Osteocyte (in vitro differentiated cells): ENCODE results near the gene CIB4. TPM values are rescaled to one million over a fixed set of nuclear protein-coding genes. Genes with fewer than 3 reads are reported as not detected.

ENCODE experiments used
- DNase-seq: peaks from one replicate; pipeline ENCODE4 v3.0.0; 2021; ENCODE audit warnings: mixed read lengths; ENCODE audit not compliant: unreplicated experiment; ENCODE audit errors: extremely low spot score
- H3K27ac Mint-ChIP-seq: one replicate; pipeline ENCODE4 v1.8.0; 2021; ENCODE audit warnings: mild to moderate bottlenecking, mixed read lengths; ENCODE audit not compliant: unreplicated experiment
- H3K27me3 Mint-ChIP-seq: one replicate; pipeline ENCODE4 v1.8.0; 2021; ENCODE audit warnings: mixed read lengths; ENCODE audit not compliant: unreplicated experiment
- H3K36me3 Mint-ChIP-seq: one replicate; pipeline ENCODE4 v1.8.0; 2021; ENCODE audit warnings: mixed read lengths; ENCODE audit not compliant: unreplicated experiment
- H3K4me1 Mint-ChIP-seq: one replicate; pipeline ENCODE4 v1.8.0; 2021; ENCODE audit warnings: mixed read lengths; ENCODE audit not compliant: unreplicated experiment
- H3K4me3 Mint-ChIP-seq: one replicate; pipeline ENCODE4 v1.8.0; 2021; ENCODE audit warnings: mild to moderate bottlenecking, moderate library complexity, mixed read lengths; ENCODE audit not compliant: unreplicated experiment
- H3K9me3 Mint-ChIP-seq: one replicate; pipeline ENCODE4 v1.8.0; 2021; ENCODE audit warnings: mixed read lengths; ENCODE audit not compliant: unreplicated experiment
- CTCF ChIP-seq: fragments of 200-600 bp; sonication (generic); IDR thresholded peaks from 2 replicates; pipeline ENCODE4 v1.5.0; 2021; ENCODE audit warnings: antibody characterized with exemption, mild to moderate bottlenecking, moderate library complexity
- total RNA-seq: library from RNA; stranded (reverse); gene quantifications from 2 replicates; pipeline ENCODE4 v1.2.1, GENCODE V29; 2021

CIB4 gene
- total RNA-seq, 1 donor from 2014 or later: not detected

- no peaks in the 10 kb centered on the region for H3K36me3 Mint-ChIP-seq
- H3K27me3 Mint-ChIP-seq: peaks cover 12% of the 10 kb centered on the region
- H3K27ac Mint-ChIP-seq: no peak overlapping the region
- peaks cover 12% of the 10 kb centered on the region for H3K4me1 Mint-ChIP-seq
- no peak for TF ChIP-seq CTCF
- no peak overlapping the region for H3K4me3 Mint-ChIP-seq
- DNase-seq: no peak
- no peaks in the 10 kb centered on the region for H3K9me3 Mint-ChIP-seq
Observed at GRCh38 chr2:26628561-26629345, 12.4 kb downstream of the CIB4 start.

GRCh38 chr2:26627350-26628105 is 13.6 kb downstream of the CIB4 start:
- H3K27me3 Mint-ChIP-seq: peaks cover 12% of the 10 kb centered on the region
- no peak for DNase-seq
- no peaks in the 10 kb centered on the region for H3K36me3 Mint-ChIP-seq
- H3K4me3 Mint-ChIP-seq: no peak overlapping the region
- peaks cover 12% of the 10 kb centered on the region for H3K4me1 Mint-ChIP-seq
- H3K27ac Mint-ChIP-seq: no peak overlapping the region
- no peak for TF ChIP-seq CTCF
- no peaks in the 10 kb centered on the region for H3K9me3 Mint-ChIP-seq

- peaks cover 12% of the 10 kb centered on the region for H3K4me1 Mint-ChIP-seq
- no peaks in the 10 kb centered on the region for H3K36me3 Mint-ChIP-seq
- no peak overlapping the region for H3K4me3 Mint-ChIP-seq
- no peak overlapping the region for H3K27ac Mint-ChIP-seq
- DNase-seq: no peak
- no peak for TF ChIP-seq CTCF
- H3K27me3 Mint-ChIP-seq: peaks cover 9% of the 10 kb centered on the region
- no peaks in the 10 kb centered on the region for H3K9me3 Mint-ChIP-seq
Observed at GRCh38 chr2:26626606-26627005, 14.6 kb downstream of the CIB4 start.

GRCh38 chr2:26623541-26624495 is 17.3 kb downstream of the CIB4 start:
- peaks cover 6% of the 10 kb centered on the region for H3K4me1 Mint-ChIP-seq
- H3K9me3 Mint-ChIP-seq: no peaks in the 10 kb centered on the region
- H3K27ac Mint-ChIP-seq: no peak overlapping the region
- no peak overlapping the region for H3K4me3 Mint-ChIP-seq
- no peak for DNase-seq
- no peak for TF ChIP-seq CTCF
- no peaks in the 10 kb centered on the region for H3K36me3 Mint-ChIP-seq
- H3K27me3 Mint-ChIP-seq: peaks cover 31% of the 10 kb centered on the region
